C4-2B (cell line): ENCODE data around the gene SKAP2.

ENCODE experiments used
- CTCF ChIP-seq: fragments of 450-650 bp; conservative IDR thresholded peaks from 2 replicates; pipeline ENCODE4 v1.5.1; 2017; ENCODE audit warnings: mild to moderate bottlenecking
- ZFX ChIP-seq: fragments of 450-650 bp; IDR thresholded peaks from 2 replicates; pipeline ENCODE4 v1.6.1; 2017

GRCh38 chr7:26789481-26790184 is 74.8 kb downstream of the SKAP2 start:
- no peak for TF ChIP-seq CTCF
- no peak for TF ChIP-seq ZFX
